Measurements from ENCODE around the gene GNPDA1. TPM values are rescaled to one million over a fixed set of nuclear protein-coding genes. Genes with fewer than 3 reads are reported as not detected.

The GNPDA1 gene
- total and polyA plus RNA-seq, 2 of the 8 experiments (the other 6 are each of a cell fraction or from before 2014, with no cell fraction given): 33.0 to 94.3 TPM

GRCh38 chr5:141966275-141966962, 46.4 kb downstream of the GNPDA1 start:
- no peak overlapping the region for H3K56ac ChIP-seq (replicated peaks; ENCODE audit: insufficient read length, low read depth, low read length)
- ChIA-PET POLR2A (ENCODE audit: partially characterized antibody) (no interaction called here), CTCF (ENCODE audit: partially characterized antibody) (interaction anchor here (1.1 to 4.7 kb wide), 3 partner anchors 10 to 274 kb away, joined by 3 to 28 read pairs (median 4); no protein-coding TSS in a partner anchor)
- H2AFZ ChIP-seq (ENCODE audit: low read length): no peak overlapping the region
- no peak overlapping the region for H2BK15ac ChIP-seq (ENCODE audit: low read length)
- H3K4me3 ChIP-seq (ENCODE audit: extremely low read depth in 1 of 4, insufficient read depth in 2 of 4, low read depth in 3 of 4, low read length in 4 of 4): no peak overlapping the region
- H4K20me1 ChIP-seq (replicated peaks in 1 of 2; ENCODE audit: control insufficient read depth in 1 of 2, insufficient read depth in 2 of 2, low read length in 2 of 2): no peaks in the 10 kb centered on the region
- no peak overlapping the region for H3K23ac ChIP-seq (ENCODE audit: insufficient read length)
- no peak overlapping the region for H2BK20ac ChIP-seq (ENCODE audit: low read length)
- no peak overlapping the region for H3K27ac ChIP-seq (ENCODE audit: low read depth, low read length)
- H3K27me3 ChIP-seq (replicated peaks in 1 of 4; ENCODE audit: control insufficient read depth in 3 of 4, extremely low read depth in 1 of 4, insufficient read depth in 3 of 4, low read length in 3 of 4): no peaks in the 10 kb centered on the region
- H3K9ac ChIP-seq (replicated peaks in 1 of 4; ENCODE audit: extremely low read depth in 1 of 4, low read depth in 3 of 4, low read length in 3 of 4): no peak overlapping the region
- no peak overlapping the region for H4K91ac ChIP-seq (replicated peaks; ENCODE audit: insufficient read length, low read length)
- no peak overlapping the region for H3K4ac ChIP-seq (replicated peaks; ENCODE audit: insufficient read length, low read depth, low read length)
- H3K23me2 ChIP-seq (ENCODE audit: low read depth, low read length): peaks cover 6% of the 10 kb centered on the region
- no peak overlapping the region for H3K4me2 ChIP-seq (ENCODE audit: insufficient read depth in 1 of 2, low read depth in 2 of 2, low read length in 2 of 2)
- TF ChIP-seq POLR2AphosphoS5 (IDR thresholded peaks at IDR 0.05; ENCODE audit: low read depth, low read length): no peak
- TF ChIP-seq PHF8 (conservative IDR thresholded peaks at IDR 0.05; ENCODE audit: low read depth, low read length): no peak
- no peak for TF ChIP-seq CEBPB (IDR thresholded peaks at IDR 0.05; ENCODE audit: low read depth, low read length)
- no peak overlapping the region for H2BK120ac ChIP-seq (replicated peaks; ENCODE audit: low read depth, low read length)
- H3K36me3 ChIP-seq (ENCODE audit: control insufficient read depth in 2 of 4, insufficient read depth in 4 of 4, low read length in 3 of 4): no peaks in the 10 kb centered on the region
- H2AK5ac ChIP-seq (ENCODE audit: low read depth, low read length): no peak overlapping the region
- H3K18ac ChIP-seq (ENCODE audit: extremely low read depth, low read length): no peak overlapping the region
- 85% methylated on average over 4 of the region's 4 CpGs; no CpG with 5 or more reads in 1 of the 2 experiments for WGBS, 2 experiments (ENCODE audit: extremely low coverage in 1 of 2, insufficient coverage in 1 of 2, insufficient read length in 1 of 2, insufficient replicate concordance in 2 of 2, low coverage in 1 of 2, low lambda C conversion rate in 2 of 2, missing lambda C conversion rate in 1 of 2)
- no peak overlapping the region for H2BK5ac ChIP-seq (ENCODE audit: low read depth, low read length)
- no peak for DNase-seq (ENCODE audit: low read depth in 1 of 2, low spot score in 2 of 2)
- no peak overlapping the region for H4K8ac ChIP-seq (ENCODE audit: extremely low read depth, insufficient read depth, low read length)
- peaks cover 0 to 6% (median 3%) of the 10 kb centered on the region in 4 experiments; a peak in 3 of 7 replicates for H3K4me1 ChIP-seq (replicated peaks in 1 of 4; ENCODE audit: control insufficient read depth in 3 of 4, insufficient read depth in 4 of 4, low read length in 3 of 4)
- H4K5ac ChIP-seq (ENCODE audit: insufficient read length, low read depth, low read length): no peak overlapping the region
- H3K79me2 ChIP-seq (ENCODE audit: control insufficient read depth in 1 of 2, insufficient read depth in 2 of 2, low read length in 2 of 2): no peaks in the 10 kb centered on the region
- no peaks in the 10 kb centered on the region for H3K79me1 ChIP-seq (ENCODE audit: low read depth, low read length)
- no peak overlapping the region for H3K14ac ChIP-seq (ENCODE audit: insufficient read length)
- H2BK12ac ChIP-seq (ENCODE audit: low read depth, low read length): no peak overlapping the region
- FAIRE-seq: no peak
- no peaks in the 10 kb centered on the region for H3K9me3 ChIP-seq (ENCODE audit: insufficient read depth in 2 of 2, low read depth in 1 of 2, low read length in 1 of 2)

All from H1 (cell line).